ENCODE data around the gene TNFRSF21. TPM values are rescaled to one million over a fixed set of nuclear protein-coding genes. Genes with fewer than 3 reads are reported as not detected.

Gene TNFRSF21
- total and polyA plus RNA-seq, 10 of the 15 experiments (the other 5 are each of a cell fraction or from before 2014, with no cell fraction given), result 0.09 to 1.0 (median 0.27) TPM

DNA sequence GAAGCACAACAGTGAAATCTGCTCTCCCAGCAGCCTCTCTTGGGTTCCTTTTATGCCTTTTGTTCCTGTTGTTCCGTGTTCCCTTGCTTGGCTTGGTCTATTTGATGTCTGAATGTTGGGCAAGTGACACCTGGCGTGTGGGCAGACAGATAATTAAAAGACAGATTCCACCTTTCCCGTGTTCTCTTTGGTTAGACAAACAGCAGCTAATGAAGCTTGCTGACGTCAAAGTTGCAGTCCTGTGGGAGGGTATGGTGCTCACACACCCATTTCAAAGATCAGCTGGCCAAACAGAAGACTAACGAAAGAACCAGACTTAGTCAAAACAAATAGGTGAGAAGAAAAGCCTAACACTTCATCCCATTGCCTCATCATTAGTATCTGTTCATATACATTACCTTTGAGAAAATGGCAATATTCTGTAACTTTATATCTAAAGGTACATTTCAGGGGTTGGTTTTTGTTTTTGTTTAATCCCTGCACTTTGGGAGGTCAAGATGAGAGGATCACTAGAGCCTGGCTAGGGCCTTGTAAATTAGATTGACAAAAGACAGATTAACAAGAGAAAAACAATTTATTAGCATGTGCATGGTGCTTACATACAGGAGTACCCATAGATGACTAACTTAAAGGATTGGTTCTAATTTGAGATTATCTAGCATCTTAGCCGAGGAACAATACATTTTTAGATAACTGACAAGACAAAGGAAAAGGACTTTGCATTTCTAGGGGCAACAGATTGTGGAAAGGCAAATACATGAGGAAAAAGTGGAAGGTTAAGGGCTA is 48.9 kb upstream of the TNFRSF21 start (continued):
- TF ChIP-seq FOXM1 (IDR thresholded peaks at IDR 0.05; ENCODE audit: low read depth, low read length), result no peak
- no peak for TF ChIP-seq HDGF (IDR thresholded peaks at IDR 0.05)
- no peak for TF ChIP-seq TAF1 (IDR thresholded peaks at IDR 0.05; ENCODE audit: borderline replicate concordance, low read depth, low read length)
- no peak for TF ChIP-seq TCF7 (IDR thresholded peaks at IDR 0.05; ENCODE audit: borderline replicate concordance)
- TF ChIP-seq EED (IDR thresholded peaks at IDR 0.05; ENCODE audit: low read depth), result no peak
- TF ChIP-seq ZNF592 (IDR thresholded peaks at IDR 0.05), result no peak
- TF ChIP-seq DPF2 (IDR thresholded peaks at IDR 0.05), result 0 out of 2 replicates have a peak, but pooled peaks have one; percentile 26
- no peak for TF ChIP-seq STAT1 (conservative IDR thresholded peaks at IDR 0.05)
- TF ChIP-seq CUX1 (IDR thresholded peaks at IDR 0.05; ENCODE audit: insufficient replicate concordance, low read depth, low read length), result no peak
- no peak for TF ChIP-seq YY1 (IDR thresholded peaks at IDR 0.05; ENCODE audit: low read depth, low read length)
- TF ChIP-seq EGR1 (IDR thresholded peaks at IDR 0.05; ENCODE audit: borderline replicate concordance in 1 of 2, low read depth in 2 of 2, low read length in 2 of 2), result no peak
- TF ChIP-seq NFYB (IDR thresholded peaks at IDR 0.05; ENCODE audit: insufficient read depth, low read depth, low read length), result no peak
- TF ChIP-seq MYB (IDR thresholded peaks at IDR 0.05; ENCODE audit: borderline replicate concordance, low read depth, low read length), result no peak
- no peak for TF ChIP-seq ZBED1 (IDR thresholded peaks at IDR 0.05; ENCODE audit: borderline replicate concordance)
- TF ChIP-seq ATF2 (IDR thresholded peaks at IDR 0.05; ENCODE audit: low read length), result no peak
- peak; percentile 90; the same call in 1 of the 2 replicates for TF ChIP-seq BCL11A (IDR thresholded peaks at IDR 0.05; ENCODE audit: low read depth, low read length)
- TF ChIP-seq EZH2 (IDR thresholded peaks at IDR 0.05; ENCODE audit: borderline replicate concordance, control insufficient read depth, low read depth, low read length), result no peak
- no peak for TF ChIP-seq USF2 (IDR thresholded peaks at IDR 0.05; ENCODE audit: borderline replicate concordance, low read depth, low read length)
